Esophagus squamous epithelium (tissue), 4 donors: ENCODE results near the gene RNF213.

ENCODE experiments used
- CTCF ChIP-seq, 6 experiments: fragments of 450-650 bp in 4 of 6; fragments of 200-600 bp in 2 of 6; sonication (generic) in 2 of 6; IDR thresholded peaks; one replicate each; pipeline ENCODE4 v1.5.1; 2016 to 2019; ENCODE audit warnings: antibody characterized with exemption in 6 of 6, mild to moderate bottlenecking in 4 of 6, moderate library complexity in 4 of 6
- POLR2A ChIP-seq, 4 donors: fragments of 450-650 bp; IDR thresholded peaks; one replicate each; pipeline ENCODE4 v1.6.1; 2017; ENCODE audit warnings: antibody characterized with exemption in 4 of 4, mild to moderate bottlenecking in 4 of 4, moderate library complexity in 3 of 4

- TF ChIP-seq CTCF (IDR thresholded peaks at IDR 0.05), result no peak
- TF ChIP-seq POLR2A (IDR thresholded peaks at IDR 0.05), result no peak
Observed at GRCh38 chr17:80295559-80295958, 34.9 kb downstream of the RNF213 start.
